ENCODE measurements around the gene CCDC89. TPM values are rescaled to one million over a fixed set of nuclear protein-coding genes. Genes with fewer than 3 reads are reported as not detected.
A peak's percentile ranks its signal among the peaks of the same experiment; 100 is the strongest.
"Not testable (repeated sequence)": the region's sequence is repeated elsewhere in the genome, so short reads cannot be mapped to it uniquely, and the experiment has no call there.

The CCDC89 gene
- total RNA-seq, 3 donors from 2014 or later, result 1.6 to 2.6 (median 2.6) TPM

- H3K27me3 ChIP-seq, result no peaks in the 10 kb centered on the region
- no peak for DNase-seq (ENCODE audit: low spot score in 2 of 2)
- intact Hi-C loops (cut with DNase I; ENCODE audit: low total_unique reads), result no loop called here
- H3K27ac ChIP-seq, result no peak overlapping the region
- no peak overlapping the region for H3K4me3 ChIP-seq
- peaks cover 0 to 4% of the 10 kb centered on the region in 2 donors for H3K9me3 ChIP-seq
- no peaks in the 10 kb centered on the region for H3K4me1 ChIP-seq
- TF ChIP-seq CTCF (IDR thresholded peaks at IDR 0.05) (no peak), POLR2A (IDR thresholded peaks at IDR 0.05) (no peak), POLR2AphosphoS5 (IDR thresholded peaks at IDR 0.05) (no peak)
- H3K36me3 ChIP-seq, result no peaks in the 10 kb centered on the region
Measured at GRCh38 chr11:85672105-85672902, 13.7 kb downstream of the CCDC89 start.

- DNase-seq (ENCODE audit: low spot score in 2 of 2); H3K27ac ChIP-seq; H3K4me3 ChIP-seq; H3K4me1 ChIP-seq; H3K9me3 ChIP-seq; H3K27me3 ChIP-seq; H3K36me3 ChIP-seq; intact Hi-C loops (cut with DNase I; ENCODE audit: low total_unique reads): not testable (repeated sequence)
Measured at GRCh38 chr11:85670949-85671663, 14.9 kb downstream of the CCDC89 start.

GRCh38 chr11:85668157-85668556 is 17.8 kb downstream of the CCDC89 start:
- TF ChIP-seq POLR2AphosphoS5 (IDR thresholded peaks at IDR 0.05) (no peak), POLR2A (IDR thresholded peaks at IDR 0.05) (no peak)
- Histone ChIP-seq H3K27ac (no peak overlapping the region), H3K27me3 (no peaks in the 10 kb centered on the region), H3K36me3 (no peaks in the 10 kb centered on the region), H3K9me3 (no peaks in the 10 kb centered on the region), H3K4me3 (no peak overlapping the region), H3K4me1 (no peaks in the 10 kb centered on the region)
- DNase-seq (ENCODE audit: low spot score in 2 of 2), result no peak
- intact Hi-C loops (cut with DNase I; ENCODE audit: low total_unique reads), result no loop called here

- no peaks in the 10 kb centered on the region for H3K27me3 ChIP-seq
- intact Hi-C loops (cut with DNase I; ENCODE audit: low total_unique reads), result no loop called here
- no peak for DNase-seq (ENCODE audit: low spot score in 2 of 2)
- no peak for TF ChIP-seq POLR2AphosphoS5 (IDR thresholded peaks at IDR 0.05)
- no peak for TF ChIP-seq CTCF (IDR thresholded peaks at IDR 0.05)
- no peak for TF ChIP-seq POLR2A (IDR thresholded peaks at IDR 0.05)
- peaks cover 0 to 5% of the 10 kb centered on the region in 2 donors for H3K4me1 ChIP-seq
- no peaks in the 10 kb centered on the region for H3K9me3 ChIP-seq
- no peaks in the 10 kb centered on the region for H3K36me3 ChIP-seq
- no peak overlapping the region for H3K4me3 ChIP-seq
- H3K27ac ChIP-seq, result no peak overlapping the region
Measured at GRCh38 chr11:85666687-85667086, 19.3 kb downstream of the CCDC89 start.

- Histone ChIP-seq H3K9me3 (no peaks in the 10 kb centered on the region), H3K27me3 (no peaks in the 10 kb centered on the region), H3K4me3 (peak overlapping the region in 1 of 3 donors; percentile 98), H3K27ac (peak overlapping the region in 1 of 2 donors; percentile 99), H3K36me3 (no peaks in the 10 kb centered on the region), H3K4me1 (peaks cover 0 to 5% of the 10 kb centered on the region in 2 donors)
- intact Hi-C loops (cut with DNase I; ENCODE audit: low total_unique reads), result no loop called here
- DNase-seq (ENCODE audit: low spot score in 2 of 2), result no peak
- TF ChIP-seq CTCF (IDR thresholded peaks at IDR 0.05) (no peak), POLR2A (IDR thresholded peaks at IDR 0.05) (no peak), POLR2AphosphoS5 (IDR thresholded peaks at IDR 0.05) (no peak)
Measured at GRCh38 chr11:85665733-85666132, 20.3 kb downstream of the CCDC89 start.
